ENCODE measurements around the gene LCLAT1.

LCLAT1 gene

DNA sequence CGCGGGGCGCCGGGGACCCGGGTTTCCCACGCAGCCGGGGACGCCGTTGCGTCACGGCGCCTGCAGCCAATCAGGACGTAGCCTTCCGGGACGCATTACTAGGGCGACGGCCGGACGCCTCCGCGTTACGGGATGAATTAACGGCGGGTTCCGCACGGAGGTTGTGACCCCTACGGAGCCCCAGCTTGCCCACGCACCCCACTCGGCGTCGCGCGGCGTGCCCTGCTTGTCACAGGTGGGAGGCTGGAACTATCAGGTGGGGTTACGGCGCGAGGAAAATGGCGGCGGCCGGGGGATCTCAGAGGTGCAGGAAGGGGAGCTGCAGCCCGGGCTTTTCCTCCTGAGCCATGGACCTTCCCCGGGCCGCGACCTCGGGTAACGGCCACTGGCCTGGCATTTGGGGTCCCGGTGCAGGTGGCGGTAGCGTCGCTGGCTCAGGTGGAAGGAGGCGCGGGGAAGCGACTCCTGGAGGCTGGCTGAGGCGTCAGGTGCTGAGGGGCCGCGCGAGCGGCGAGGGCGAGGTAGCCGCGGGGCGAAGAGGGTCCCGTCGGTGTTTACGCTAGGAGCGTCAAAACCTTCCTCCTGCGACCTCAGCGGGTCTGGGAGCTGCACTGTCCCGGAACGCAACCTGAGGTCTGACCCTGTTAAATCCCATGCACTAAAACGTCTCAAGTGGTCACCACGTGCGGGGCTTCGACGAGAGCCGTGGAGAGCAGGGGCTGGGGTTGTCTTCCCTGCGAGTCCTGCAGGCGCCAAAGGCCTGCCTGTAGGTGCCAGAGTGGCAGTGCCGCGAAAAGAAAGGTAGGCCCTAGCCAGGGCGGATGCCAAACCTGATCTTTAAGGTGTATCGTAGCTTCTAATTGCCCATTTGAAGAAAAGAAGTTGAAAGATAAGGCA is at the start of gene LCLAT1:
Gene LCLAT1 (plus strand): TSS at position 98 of the 897 bp plus-strand sequence. CDS start 78,345 bp downstream, outside the sequence.
- peak; percentile 87 for DNase-seq (ENCODE audit: low spot score)

DNA sequence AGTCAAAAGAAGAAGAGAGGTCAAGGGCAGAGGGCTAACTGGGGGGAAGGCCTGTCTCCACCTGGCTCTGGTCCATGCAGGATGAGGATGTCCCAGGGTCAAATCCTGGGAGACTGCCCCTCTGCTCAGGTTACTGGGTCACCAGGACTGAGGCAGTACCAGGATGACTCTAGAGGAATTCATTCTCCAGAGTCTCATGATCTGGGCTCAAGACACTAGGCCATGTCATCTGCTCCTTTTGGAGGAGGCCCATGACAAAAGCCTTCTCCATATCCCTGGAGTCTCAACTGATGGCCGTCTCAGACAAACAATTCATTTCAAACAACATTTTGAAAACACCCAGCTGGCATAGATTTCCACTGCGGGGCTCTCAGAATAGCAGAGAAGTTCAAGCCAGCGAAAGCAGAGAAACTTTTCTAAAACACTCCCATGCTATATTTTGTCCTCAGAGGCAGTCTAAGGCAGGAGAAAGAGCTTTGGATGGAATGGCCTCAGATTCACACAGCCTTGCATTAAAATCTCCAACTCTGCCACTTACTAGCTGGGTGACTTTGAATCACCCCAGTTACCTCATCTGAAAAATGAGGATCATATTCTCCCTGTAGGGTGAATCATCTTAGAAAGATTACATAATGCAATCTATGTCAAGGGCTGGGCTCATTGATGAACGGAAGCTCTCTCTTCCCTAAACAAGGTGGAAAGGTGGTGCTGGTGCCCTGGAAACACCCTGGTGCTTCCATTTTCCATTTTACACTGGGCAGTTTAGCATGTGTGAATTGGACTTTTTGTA is 48.8 kb upstream of the LCLAT1 start:
- no peak for DNase-seq (ENCODE audit: low spot score)

DNA sequence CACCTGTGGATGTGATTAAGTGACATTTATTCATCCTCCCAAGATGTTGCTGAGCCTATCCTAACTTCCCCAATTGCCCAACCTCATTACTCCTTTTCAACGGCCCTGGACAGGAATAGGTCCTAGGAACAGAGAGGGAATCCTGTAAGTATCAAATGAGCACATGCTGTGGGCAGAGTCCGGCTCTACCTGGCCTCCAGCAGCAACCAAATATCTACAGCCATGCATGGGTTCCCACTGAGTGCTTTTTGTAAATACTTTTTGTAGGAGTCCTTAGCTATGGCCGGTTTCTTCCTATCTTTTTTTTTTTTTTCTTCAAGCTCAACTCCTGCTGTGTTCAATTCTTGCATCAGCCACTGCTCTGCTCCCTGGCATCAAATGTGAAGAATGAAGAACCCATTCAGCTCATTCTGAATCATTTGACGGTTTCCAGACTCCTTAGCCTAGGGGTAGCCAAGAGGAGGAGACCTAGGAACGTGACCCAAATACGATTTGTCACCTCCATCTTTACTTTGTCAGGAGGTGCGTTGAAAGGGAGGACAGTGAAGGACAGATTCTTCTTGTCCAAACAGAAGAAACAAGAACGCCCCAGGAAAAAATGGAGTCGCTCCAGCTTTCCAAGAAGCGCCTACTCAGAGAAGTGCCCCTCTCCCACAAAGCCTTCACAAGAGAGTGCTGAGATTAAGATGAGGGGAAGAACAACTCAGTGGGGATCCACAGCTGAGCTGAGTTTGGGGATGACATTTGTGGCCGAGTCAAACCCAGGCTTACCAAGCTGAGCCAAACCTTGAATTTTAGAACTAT is 46.7 kb upstream of the LCLAT1 start:
- no peak for DNase-seq (ENCODE audit: low spot score)

DNA sequence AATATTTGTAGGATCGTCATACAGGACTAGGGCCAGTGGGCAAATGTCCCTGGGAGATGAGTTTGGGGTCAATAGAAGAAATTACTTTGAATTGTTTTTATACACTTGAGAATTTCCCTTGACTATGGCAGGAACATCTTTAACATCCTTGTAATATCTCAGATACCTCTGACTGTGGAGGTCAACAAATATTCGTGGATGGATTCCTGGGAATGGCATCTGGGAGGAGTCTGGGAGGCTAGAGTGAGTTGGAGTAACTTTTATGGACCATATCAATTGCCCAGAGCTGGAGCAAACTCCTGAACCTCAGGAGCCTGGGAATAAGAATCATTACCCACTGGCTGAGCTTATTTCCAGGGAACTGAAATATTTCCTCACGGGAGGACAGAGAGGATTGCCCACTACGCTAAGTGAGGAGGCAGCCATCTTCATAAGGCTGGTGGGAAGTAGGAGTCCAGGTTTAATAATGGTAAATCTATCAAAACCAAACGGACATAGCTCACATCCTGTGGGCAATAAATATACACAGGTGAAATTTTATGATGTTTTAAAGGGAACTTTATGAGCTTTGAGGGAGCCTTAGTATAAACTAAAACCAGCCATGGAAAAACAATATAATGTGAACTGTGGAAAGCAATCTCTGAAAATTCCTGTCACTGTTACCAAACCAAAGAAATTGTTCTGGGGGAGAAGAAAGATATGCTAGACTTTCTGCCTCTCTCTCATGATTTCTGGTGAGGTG is 44.4 kb upstream of the LCLAT1 start:
- no peak for DNase-seq (ENCODE audit: low spot score)

DNA sequence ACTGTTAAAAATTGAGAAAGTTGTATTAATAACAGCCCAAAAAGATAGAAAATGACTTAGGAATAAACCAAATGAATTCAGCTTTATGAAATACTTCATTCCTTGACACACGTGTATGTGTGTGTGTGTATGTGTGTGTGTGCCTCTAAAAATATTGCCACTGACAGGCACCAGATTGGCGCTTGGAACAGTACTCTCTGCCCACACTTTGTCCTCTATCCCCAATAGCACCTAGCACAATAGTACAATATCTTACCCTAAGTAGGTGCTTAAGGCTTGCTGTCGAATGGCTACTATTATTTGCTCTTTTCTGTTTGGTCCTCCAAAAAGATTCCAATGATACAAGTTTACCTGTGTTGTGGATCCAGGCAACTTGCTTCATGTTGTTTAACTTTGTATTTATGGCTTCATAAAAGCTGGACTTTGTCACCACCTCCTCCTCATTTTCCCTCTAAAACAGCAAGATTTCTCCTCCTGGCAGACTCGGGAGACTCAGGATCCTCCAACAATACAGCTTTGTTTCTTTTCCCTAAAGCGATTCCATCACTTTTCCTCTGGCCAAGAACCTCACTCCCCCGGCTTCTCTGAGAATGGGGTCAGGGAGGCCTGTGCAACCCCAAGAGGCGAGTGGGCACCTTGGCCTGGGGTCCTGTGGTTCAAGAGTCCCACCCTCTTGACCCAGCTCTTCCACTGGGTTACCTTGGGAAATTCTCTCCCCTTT is 43.3 kb upstream of the LCLAT1 start:
- no peak for DNase-seq (ENCODE audit: low spot score)

DNA sequence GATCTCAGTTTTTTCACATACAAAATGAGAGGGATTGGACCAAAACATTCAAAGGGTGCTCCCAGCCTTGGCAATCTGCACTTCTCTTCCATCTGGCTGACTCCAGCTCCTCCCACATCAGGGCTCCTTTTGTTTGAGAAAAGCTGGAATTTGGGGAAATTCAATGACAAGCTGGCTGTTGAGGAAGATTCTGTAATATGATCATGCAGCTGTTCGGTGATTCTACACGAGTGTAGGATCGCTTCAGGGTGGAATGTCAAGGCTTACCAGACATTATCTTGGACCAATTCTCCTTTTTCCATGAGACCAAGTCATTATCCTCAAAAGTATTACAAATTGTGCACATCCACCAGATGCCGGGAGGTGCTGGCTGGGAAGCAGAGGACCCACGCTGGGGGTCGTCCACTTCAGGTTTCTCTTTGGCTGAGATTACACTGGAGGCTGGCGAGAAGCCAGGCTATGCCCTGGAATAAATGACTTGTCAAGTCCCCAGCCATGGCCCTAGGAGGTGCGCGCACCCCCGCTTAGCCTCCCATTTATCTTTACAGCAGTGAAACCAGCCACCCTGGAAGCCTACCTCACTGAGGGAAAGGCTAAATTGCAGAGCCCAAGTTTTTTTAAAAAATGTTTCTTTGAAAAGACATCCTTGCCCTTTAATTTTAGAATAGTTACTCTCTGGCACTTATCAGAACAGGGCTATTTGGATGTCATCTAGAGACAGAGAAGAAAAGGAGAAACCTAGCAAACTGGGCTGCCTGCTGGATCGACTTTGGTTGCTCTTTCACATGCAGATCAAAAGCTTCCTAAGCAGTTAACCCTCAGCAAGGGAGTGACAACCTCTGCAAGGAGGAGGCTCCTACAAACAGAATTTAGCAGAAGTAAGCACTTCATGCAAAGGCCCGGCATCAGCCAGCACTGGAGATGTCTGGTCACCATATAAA is 42.5 kb upstream of the LCLAT1 start:
- no peak for DNase-seq (ENCODE audit: low spot score)

DNA sequence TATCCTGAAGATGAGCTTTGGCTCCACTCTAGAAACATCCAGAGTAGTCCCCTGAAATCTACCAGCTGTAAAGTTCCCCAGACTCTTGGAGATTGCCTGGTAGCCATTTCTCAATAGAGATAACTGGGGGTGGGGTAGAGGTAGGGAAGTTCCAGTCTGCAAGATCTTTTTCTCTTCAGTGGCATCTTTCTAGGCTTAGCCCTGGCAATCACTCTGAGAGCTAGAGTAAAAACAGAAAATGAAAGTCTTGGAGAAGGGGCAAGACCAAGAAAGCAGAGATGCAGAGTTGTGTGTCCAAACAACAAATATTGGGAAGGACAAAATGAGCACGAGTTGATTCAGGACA is 41.8 kb upstream of the LCLAT1 start:
- DNase-seq (ENCODE audit: low spot score), result no peak

DNA sequence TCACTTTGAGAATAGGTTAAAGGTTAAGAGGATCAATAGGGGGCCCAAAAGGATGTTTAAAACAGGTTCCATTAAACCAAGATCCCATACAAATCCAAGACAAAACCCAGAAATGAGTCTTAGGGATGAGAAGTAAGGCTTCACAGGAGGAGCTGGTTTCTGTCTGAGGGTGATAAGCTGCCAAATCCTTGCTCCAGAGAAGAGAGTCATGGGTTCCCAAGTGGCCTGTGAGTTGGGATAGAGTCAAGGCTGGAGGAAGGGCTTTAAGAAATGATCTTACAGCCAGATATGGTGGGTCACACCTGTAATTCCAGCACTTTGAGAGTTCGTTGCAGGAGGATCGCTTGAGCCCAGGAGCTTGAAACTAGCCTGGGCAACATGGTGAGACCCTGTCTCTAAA is 40.2 kb upstream of the LCLAT1 start:
- no peak for DNase-seq (ENCODE audit: low spot score)

DNA sequence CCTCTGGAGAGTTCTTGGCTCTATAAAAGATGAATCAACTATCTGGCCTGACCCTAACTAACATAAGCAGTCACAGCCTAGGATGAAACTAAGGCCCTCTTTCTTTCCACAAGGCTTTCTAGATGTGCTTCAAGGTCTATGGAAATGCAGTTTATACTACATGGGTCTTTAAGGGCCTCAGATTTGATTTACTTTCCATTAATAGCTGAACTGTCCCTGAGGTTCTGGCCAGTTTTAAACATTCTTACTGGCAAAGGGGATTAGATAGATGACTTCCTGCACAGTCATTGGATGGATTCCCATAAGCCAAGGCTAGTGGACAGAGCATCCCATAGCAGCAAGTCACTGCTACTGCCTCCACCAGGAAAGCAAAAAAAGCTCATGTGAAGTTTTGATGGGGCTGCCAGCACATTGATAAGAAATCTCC is 38.1 kb upstream of the LCLAT1 start:
- no peak for DNase-seq (ENCODE audit: low spot score)

DNA sequence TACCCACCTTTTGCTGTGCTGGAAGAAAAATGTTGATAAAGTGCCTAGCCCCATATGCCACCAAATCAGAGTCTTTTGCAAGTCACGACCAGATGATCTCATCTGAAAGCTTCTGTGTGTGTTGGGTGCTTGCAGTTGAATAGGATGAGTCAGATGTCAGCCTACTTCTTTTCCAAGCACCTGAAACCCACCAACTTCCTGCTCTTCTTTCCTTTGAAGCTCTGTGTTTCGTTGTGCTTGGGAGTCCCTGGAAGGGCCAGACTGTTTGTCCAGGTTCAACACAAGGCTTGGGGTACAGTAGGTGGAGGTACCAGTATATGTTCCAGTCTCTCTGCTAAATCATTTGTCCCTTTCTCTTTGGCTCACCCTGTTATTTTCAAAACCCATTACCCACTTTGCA is 36.8 kb upstream of the LCLAT1 start:
- no peak for DNase-seq (ENCODE audit: low spot score)

DNA sequence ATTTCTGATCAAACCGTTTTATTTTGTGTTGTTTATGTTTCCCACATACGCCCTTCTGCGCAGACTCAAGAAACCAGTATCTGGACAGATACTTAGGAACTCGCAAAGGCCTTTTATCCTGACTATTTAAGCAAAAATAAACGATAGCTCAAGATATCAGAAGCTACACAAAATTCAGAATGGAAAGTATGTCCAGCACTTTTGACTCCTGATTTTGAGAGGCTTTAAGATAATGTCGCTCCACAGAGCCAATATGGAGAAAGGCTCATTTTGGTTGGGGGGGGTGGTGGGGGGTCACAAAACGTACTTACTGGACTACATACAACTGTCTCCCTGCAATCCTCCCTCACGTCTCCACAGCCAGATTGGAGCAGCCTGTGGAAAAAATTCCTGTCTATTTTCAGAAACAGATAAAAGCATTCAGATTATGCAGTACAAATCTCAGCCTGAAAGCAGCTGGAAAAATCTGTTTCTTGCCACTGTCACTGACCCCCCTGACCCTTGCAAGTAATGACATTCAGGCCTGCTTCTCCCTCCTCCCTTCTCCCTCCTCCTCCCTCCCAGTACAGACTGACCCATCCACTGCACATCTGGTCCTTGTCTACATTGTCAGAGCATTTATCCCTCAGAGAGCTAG is 34.9 kb upstream of the LCLAT1 start:
- no peak for DNase-seq (ENCODE audit: low spot score)

DNA sequence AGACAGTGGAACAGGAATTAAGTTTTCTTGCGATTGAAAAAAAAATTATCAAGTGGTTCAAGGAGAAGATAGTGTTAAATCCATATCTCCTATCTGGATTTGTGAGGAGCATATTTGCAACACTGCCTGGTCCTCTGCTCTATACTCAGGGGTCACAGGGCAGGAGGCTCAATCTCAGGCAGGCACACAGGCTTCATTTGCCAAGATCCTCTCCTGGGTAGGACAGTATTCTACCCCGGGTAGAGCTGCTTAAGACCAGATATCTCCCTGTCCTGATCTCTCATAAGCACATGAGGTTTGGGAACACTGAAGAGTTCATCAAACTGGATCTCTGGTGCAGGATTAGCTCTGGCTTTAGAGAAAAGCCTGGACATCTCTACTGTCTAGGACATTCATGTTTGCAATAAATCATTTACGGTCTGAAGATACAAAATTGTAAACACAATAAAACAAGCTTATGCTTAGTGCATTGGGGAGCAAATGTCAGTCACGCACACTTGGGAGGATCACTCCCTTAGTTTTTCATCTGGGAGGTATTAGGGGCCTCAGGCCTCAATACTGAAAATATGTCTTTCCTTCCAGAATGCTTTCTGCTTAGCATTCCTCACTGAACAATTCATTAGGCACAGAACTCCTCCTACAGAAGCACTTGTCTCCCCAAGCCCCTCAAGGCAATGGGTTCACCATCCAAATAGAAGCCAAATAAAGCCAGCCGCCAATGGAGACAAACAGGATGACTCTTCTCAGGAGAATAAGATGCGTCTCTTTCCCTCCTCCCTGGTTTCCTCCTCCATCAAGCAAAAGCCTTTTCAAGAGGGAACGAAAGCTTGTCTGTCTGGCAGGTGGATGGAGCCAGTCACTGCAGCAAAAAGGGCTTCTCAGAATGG is 34.1 kb upstream of the LCLAT1 start:
- no peak for DNase-seq (ENCODE audit: low spot score)

DNA sequence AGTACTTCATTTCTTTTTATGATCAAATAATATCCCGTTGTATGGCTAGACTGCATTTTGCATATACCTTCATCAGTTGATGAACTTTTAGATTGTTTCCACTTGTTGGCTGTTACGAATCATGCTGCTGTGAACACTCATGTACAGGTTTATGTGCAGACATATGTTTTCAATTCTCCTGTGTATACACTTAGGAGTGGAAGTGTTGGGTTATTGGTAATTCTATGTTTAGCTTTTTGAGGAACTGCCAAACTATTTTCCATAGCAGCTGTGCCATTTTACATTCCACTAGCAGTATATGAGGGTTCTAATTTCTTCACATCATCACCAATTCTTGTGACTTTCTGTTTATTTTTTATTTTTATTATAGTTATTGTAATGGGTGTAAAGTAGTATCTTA is 32.1 kb upstream of the LCLAT1 start:
- no peak for DNase-seq (ENCODE audit: low spot score)

DNA sequence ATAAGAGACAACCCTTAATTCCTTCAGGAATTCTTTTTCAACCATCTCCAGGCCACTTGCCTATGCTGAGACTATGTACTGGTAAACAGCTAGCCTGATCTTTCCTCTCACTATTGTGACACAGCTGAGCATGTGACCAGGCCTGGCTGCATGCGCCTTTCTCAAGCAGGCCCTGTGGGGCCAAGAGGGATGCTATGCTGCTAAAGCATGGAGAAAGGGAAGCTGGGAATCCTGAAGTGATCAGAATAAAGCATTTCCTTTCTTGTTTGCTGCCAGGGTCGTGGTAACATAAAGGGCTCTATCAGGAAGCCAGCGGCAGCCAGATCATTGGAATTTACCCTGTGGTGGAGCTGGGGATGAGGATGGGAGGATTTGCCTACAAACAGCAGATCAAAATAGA is 29.8 kb upstream of the LCLAT1 start:
- no peak for DNase-seq (ENCODE audit: low spot score)

DNA sequence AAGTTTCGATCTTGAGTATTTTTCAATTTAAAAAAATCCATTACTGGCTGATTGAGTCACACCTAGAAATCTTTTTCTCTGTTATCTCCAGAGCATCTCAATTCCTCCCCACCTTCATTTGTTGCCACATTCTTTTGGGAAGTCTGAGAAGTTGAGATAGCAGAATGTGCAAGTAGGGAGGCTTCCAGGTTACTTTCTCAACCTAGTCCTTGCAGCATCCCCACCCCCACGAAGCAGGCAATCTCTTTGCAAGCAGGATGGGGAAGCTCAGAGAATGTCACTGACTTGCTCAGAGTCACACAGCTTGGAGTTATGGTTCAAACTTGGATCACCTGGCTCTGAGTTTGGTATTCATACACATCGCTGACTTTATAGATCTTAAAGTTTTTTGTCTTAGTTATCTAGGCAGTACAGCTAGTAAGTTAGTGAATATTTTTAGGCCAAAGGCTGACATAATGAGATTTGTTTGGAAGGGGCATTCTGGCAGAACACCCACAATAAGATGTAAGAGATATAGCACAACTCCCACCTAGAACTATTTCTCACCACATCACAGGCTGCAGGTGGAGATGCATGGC is 25.9 kb upstream of the LCLAT1 start:
- DNase-seq (ENCODE audit: low spot score), result no peak

DNA sequence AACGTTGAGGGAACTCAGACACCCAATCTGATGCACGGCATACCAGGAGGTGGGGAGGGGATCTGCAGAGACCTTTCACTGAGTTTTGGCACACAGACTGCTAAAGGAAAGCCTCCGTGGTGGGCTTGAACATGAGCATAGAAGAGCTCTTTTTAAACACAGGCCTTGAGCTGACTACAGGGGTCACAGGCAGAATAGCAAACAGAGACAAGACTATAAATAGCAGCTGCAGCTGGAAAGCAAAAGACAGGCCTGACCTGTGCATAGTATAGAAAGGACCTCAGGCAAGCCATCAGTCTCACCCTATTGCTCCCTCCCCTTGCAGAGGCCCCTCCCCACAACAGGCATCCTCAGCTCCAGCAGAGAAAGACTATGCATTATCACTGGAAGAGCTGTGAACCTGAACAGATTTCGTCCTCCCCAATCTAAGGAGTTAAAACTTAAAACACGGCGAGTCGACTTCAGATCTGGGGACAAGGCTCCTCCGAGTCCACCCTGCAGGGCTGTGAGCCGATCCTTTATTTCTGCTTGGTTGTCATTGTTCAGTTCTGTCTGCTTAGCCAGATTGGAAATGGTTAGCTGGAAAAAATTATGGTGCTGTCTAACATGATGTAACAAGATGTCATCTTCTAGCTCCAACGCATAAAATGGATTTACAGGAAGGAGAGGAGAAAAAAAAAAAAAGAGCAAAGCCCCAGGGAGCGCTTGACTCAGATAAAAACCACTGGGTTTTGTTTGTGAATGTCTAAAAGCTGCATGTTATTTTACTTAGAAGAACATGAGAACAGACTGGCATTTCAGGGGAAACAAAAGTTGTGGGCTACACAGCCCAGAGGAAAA is 25.2 kb upstream of the LCLAT1 start:
- no peak for DNase-seq (ENCODE audit: low spot score)

DNA sequence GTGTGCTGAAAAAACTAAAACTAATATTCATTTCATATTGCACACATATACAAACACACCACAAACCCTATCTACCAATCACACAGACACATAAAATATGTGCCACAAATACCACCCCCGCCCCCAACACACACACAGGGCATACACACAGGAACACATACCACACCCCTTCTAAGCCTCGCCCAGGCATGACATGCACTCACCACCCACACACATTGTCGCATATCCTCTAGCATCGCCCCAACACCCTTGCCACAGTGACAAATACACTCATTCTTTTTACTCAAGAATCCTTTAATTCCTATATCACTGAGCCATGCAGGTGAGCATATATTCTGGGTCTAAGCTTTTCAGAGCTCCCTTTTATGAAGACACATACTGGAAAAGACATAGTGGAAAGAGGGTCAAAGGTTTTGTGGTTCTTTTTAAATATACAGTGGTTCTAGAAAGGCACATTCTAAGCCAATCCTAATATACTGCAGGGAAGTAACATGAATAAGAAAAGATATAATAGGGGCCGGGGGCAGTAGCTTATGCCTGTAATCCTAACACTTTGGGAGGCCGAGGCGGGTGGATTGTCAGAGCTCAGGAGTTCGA is 24.5 kb upstream of the LCLAT1 start:
- DNase-seq (ENCODE audit: low spot score), result peak; percentile 68
